OCI-LY1 (cell line): ENCODE results near the gene SIK3.

Experiments
- EZH2 ChIP-seq: fragments of 200-600 bp; sonication (generic), shearing (Covaris generic); IDR thresholded peaks from 2 replicates; pipeline ENCODE4 v1.8.0; 2017; ENCODE audit warnings: borderline replicate concordance, mixed run types, mild to moderate bottlenecking, antibody characterized with exemption, low read length, moderate library complexity, mixed read lengths
- TF ChIP-seq, protein P1 (sequence below): fragments of 200-600 bp; sonication (generic), shearing (Covaris generic); IDR thresholded peaks from 2 replicates; pipeline ENCODE4 v1.5.1; 2017; ENCODE audit warnings: mild to moderate bottlenecking, antibody characterized with exemption, low read length, moderate library complexity, mixed read lengths

DNA sequence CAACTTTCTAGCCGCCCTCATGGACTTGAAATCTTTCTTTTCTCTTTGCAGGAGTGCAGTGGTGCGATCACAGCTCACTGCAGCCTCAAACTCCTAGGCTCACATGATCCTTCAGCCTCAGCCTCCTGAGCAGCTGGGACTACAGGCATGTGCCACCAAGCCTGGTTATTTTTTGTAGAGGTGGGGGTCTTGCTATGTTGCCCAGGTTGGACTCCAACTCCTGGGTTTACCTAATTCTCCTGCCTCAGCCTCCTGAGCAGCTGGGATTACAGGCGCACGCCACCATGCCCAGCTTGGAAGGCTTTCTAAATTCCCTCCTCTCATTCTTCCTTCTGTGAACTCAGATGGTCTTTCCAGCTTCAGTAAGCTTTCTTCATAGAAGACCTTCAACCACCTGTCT is 256.1 kb downstream of the SIK3 start:
- TF ChIP-seq, protein P1, sequence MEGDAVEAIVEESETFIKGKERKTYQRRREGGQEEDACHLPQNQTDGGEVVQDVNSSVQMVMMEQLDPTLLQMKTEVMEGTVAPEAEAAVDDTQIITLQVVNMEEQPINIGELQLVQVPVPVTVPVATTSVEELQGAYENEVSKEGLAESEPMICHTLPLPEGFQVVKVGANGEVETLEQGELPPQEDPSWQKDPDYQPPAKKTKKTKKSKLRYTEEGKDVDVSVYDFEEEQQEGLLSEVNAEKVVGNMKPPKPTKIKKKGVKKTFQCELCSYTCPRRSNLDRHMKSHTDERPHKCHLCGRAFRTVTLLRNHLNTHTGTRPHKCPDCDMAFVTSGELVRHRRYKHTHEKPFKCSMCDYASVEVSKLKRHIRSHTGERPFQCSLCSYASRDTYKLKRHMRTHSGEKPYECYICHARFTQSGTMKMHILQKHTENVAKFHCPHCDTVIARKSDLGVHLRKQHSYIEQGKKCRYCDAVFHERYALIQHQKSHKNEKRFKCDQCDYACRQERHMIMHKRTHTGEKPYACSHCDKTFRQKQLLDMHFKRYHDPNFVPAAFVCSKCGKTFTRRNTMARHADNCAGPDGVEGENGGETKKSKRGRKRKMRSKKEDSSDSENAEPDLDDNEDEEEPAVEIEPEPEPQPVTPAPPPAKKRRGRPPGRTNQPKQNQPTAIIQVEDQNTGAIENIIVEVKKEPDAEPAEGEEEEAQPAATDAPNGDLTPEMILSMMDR, result no peak
- TF ChIP-seq EZH2, result no peak
